Nephron (organoid): Measurements from ENCODE around the gene UNC13A.
A peak's percentile ranks its signal among the peaks of the same experiment; 100 is the strongest.

Source experiments
- H3K27ac Mint-ChIP-seq, 3 experiments: 2 replicates each; pipeline ENCODE4 v1.8.0; 2020; ENCODE audit warnings: mixed read lengths in 3 of 3, mild to moderate bottlenecking in 2 of 3, moderate library complexity in 1 of 3
- H3K27me3 Mint-ChIP-seq: 2 replicates; pipeline ENCODE4 v1.8.0; 2021; ENCODE audit warnings: low read depth, mild to moderate bottlenecking, moderate library complexity, mixed read lengths
- H3K36me3 Mint-ChIP-seq: 2 replicates; pipeline ENCODE4 v1.8.0; 2020; ENCODE audit warnings: low read depth, mixed read lengths
- H3K4me1 Mint-ChIP-seq: 2 replicates; pipeline ENCODE4 v1.8.0; 2020; ENCODE audit warnings: mixed read lengths
- H3K4me3 Mint-ChIP-seq, 3 experiments: 2 replicates each; pipeline ENCODE4 v1.8.0; 2020; ENCODE audit warnings: mild to moderate bottlenecking in 3 of 3, mixed read lengths in 3 of 3, moderate library complexity in 2 of 3
- H3K9me3 Mint-ChIP-seq: 2 replicates; pipeline ENCODE4 v1.8.0; 2020; ENCODE audit warnings: mixed read lengths
- TF ChIP-seq, protein P1 (sequence below), 3 experiments: fragments of 200-600 bp; sonication (generic); IDR thresholded peaks; one replicate each; pipeline ENCODE4 v1.5.0; 2021; ENCODE audit warnings: antibody characterized with exemption in 3 of 3; ENCODE audit not compliant: unreplicated experiment in 3 of 3

UNC13A gene

DNA sequence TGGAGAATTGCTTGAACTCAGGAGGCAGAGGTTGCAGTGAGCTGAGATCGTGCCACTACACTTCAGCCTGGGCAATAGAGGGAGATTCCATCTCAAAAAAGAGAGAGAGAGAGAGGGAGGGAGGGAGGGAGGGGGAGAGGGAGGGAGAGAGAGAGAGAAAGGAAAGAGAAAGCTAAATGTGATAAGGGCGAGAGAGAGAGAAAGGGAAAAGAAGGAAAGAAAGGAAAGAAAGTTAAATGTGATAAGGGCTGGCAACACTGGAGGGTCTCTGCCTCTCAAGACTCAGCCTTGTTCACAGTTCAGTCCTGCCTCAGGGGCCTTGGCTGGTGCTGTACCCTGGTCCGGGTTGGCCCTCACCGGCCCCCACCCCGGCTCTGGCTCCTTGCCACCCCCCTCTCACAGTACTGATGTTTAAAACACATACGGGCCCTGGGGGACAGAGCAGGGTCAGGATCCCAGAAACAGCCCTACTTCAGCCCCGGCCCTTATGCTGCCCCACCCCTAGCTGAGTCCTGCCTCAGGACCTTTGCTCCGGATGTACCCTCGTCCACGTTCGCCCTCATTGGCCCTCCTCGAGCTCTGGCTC, 34.6 kb upstream of the UNC13A start:
- TF ChIP-seq, protein P1, sequence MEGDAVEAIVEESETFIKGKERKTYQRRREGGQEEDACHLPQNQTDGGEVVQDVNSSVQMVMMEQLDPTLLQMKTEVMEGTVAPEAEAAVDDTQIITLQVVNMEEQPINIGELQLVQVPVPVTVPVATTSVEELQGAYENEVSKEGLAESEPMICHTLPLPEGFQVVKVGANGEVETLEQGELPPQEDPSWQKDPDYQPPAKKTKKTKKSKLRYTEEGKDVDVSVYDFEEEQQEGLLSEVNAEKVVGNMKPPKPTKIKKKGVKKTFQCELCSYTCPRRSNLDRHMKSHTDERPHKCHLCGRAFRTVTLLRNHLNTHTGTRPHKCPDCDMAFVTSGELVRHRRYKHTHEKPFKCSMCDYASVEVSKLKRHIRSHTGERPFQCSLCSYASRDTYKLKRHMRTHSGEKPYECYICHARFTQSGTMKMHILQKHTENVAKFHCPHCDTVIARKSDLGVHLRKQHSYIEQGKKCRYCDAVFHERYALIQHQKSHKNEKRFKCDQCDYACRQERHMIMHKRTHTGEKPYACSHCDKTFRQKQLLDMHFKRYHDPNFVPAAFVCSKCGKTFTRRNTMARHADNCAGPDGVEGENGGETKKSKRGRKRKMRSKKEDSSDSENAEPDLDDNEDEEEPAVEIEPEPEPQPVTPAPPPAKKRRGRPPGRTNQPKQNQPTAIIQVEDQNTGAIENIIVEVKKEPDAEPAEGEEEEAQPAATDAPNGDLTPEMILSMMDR (IDR thresholded peaks at IDR 0.05; ENCODE audit: unreplicated experiment in 3 of 3) = no peak
- Mint-ChIP-seq H3K4me3 (peak overlapping the region in 1 of 3 experiments; percentile 38), H3K27ac (no peak overlapping the region), H3K4me1 (peaks cover 28% of the 10 kb centered on the region), H3K27me3 (no peaks in the 10 kb centered on the region), H3K9me3 (no peaks in the 10 kb centered on the region), H3K36me3 (peaks cover 21% of the 10 kb centered on the region)

DNA sequence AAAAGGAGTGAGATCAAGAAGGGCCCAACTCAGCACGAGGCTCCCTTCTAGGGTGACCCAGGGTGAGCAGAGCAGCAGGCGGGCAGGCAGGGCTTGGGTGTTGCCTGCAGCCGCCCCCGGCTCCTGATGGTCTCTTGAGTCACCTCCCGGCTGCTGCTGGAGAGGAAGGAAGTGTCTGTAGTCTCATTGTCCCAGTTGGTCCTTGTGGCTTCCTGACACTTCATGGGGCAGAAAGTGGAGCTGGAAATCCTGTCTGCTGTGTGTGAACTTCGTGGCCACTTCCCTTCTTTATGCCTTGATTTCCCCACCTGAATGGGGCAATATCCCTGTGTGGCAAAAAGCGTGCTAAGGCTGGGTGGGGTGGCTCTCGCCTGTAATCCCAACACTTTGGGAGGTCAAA, 33.7 kb upstream of the UNC13A start:
- no peaks in the 10 kb centered on the region for H3K27me3 Mint-ChIP-seq
- peaks cover 21% of the 10 kb centered on the region for H3K36me3 Mint-ChIP-seq
- H3K4me1 Mint-ChIP-seq = peaks cover 35% of the 10 kb centered on the region
- TF ChIP-seq, protein P1 (IDR thresholded peaks at IDR 0.05; ENCODE audit: unreplicated experiment in 3 of 3) = no peak
- peak overlapping the region; percentile 83 to 93 (median 92) for H3K4me3 Mint-ChIP-seq
- H3K27ac Mint-ChIP-seq = peak overlapping the region in 1 of 3 experiments; percentile 30
- H3K9me3 Mint-ChIP-seq = no peaks in the 10 kb centered on the region

DNA sequence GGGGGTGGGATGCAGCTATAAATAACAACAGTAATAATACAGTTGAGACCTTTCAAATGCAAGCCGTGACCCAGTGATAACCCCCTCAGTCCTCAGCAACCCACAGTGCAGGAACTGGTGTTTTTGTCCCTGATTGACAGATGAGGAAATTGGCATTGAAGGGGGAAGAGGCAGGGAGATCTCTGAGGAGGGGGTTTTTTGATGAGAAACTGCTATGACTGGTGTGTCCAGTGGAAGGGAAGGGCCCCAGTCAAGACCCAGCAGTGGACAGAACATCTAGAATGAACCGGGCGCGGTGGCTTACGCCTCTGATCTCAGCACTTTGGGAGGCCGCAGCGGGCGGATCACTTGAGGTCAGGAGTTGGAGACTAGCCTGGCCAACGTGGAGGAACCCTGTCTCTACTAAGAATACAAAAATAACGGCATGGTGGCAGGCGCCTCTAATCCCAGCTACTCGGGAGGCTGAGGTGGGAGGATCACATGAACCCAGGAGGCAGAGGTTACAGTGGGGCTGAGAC, 33.0 kb upstream of the UNC13A start:
- H3K4me1 Mint-ChIP-seq = peaks cover 35% of the 10 kb centered on the region
- peaks cover 21% of the 10 kb centered on the region for H3K36me3 Mint-ChIP-seq
- TF ChIP-seq, protein P1 (IDR thresholded peaks at IDR 0.05; ENCODE audit: unreplicated experiment in 3 of 3) = no peak
- no peaks in the 10 kb centered on the region for H3K9me3 Mint-ChIP-seq
- H3K27ac Mint-ChIP-seq = no peak overlapping the region
- H3K27me3 Mint-ChIP-seq = no peaks in the 10 kb centered on the region
- H3K4me3 Mint-ChIP-seq = peak overlapping the region; percentile 83 to 93 (median 92)

DNA sequence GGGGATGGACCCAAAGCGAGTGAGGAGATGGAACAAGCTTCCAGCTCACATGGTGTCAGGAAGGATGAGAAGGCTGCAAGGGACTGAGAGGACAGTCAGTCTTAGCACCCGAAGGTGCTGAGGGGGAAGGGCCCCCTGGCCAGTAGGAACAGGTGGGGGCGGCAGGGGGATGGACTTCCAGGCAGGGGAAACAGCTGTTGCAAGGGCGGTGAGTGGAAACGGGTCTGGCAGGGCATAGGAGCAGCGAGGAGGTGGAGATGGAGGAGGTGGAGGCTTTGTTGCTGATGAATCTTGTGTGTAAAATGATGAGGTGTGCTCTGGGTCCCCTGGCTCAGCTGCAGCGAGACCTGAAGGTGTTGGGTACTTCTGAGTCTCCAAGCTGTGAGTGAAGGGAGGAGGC, 32.3 kb upstream of the UNC13A start:
- Mint-ChIP-seq H3K27me3 (no peaks in the 10 kb centered on the region), H3K27ac (peak overlapping the region in 2 of 3 experiments; percentile 22 to 51), H3K4me3 (peak overlapping the region; percentile 83 to 93 (median 92)), H3K4me1 (peaks cover 35% of the 10 kb centered on the region), H3K36me3 (peaks cover 21% of the 10 kb centered on the region), H3K9me3 (no peaks in the 10 kb centered on the region)
- TF ChIP-seq, protein P1 (IDR thresholded peaks at IDR 0.05; ENCODE audit: unreplicated experiment in 3 of 3) = no peak

DNA sequence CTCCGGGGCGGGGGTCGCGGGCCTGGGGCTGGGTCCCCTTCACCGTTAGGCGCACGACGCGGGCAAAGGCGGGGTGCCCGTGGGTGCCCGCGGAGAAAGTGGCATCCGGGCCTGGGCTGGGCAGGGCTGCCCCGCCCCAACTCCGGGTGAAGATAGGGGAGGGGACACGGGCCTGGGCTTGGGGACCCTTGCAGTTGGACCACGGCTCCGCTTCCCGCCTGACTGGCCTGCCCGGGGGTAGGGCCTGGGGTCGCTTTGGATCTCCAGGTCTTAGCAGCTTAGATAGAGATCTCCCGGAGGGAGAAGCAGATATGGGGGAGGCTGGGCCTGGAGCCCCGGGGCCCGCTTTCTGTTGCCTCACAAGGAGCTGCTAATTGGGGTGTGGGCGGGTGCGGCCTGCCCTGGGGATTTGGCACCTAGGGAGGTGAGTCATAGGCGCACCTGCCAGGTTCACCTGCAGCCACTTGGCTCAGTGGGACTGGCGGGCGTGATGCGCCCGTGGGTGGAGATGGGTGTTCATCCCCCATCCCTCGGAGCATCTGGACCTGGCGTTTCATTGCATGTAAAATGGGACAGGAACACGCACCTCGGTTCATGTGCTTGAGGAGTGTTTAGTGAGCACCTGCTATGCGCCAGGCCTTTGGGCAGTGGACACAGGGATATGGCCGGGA, 31.7 kb upstream of the UNC13A start:
- H3K4me3 Mint-ChIP-seq = peak overlapping the region; percentile 83 to 93 (median 92)
- no peaks in the 10 kb centered on the region for H3K27me3 Mint-ChIP-seq
- TF ChIP-seq, protein P1 (IDR thresholded peaks at IDR 0.05; ENCODE audit: unreplicated experiment in 3 of 3) = no peak
- H3K36me3 Mint-ChIP-seq = peaks cover 17% of the 10 kb centered on the region
- peaks cover 35% of the 10 kb centered on the region for H3K4me1 Mint-ChIP-seq
- H3K27ac Mint-ChIP-seq = peak overlapping the region in 1 of 3 experiments; percentile 51
- H3K9me3 Mint-ChIP-seq = no peaks in the 10 kb centered on the region
